NCI-H2171 treated with DMSO at 0.1 percent for 48 hours (cell line): ENCODE data around the gene PYCR2.
"Not testable (repeated sequence)": the region's sequence is repeated elsewhere in the genome, so short reads cannot be mapped to it uniquely, and the experiment has no call there.

Source experiments
- DNase-seq: peaks from one replicate; lab custom pipeline; 2025; lab: John Stamatoyannopoulos, UW

Gene PYCR2

GRCh38 chr1:225890346-225891228 is 33.5 kb downstream of the PYCR2 start:
- DNase-seq: no peak

GRCh38 chr1:225889743-225890142 is 34.3 kb downstream of the PYCR2 start:
- DNase-seq: no peak

- DNase-seq: no peak
Measured at GRCh38 chr1:225888898-225889601, 35.0 kb downstream of the PYCR2 start, which contains the start of gene LEFTY1. Gene LEFTY1 (minus strand): TSS chr1:225889146. CDS start chr1:225889066, 80 bp downstream.

GRCh38 chr1:225888289-225888897 is 35.7 kb downstream of the PYCR2 start:
- DNase-seq: no peak

- DNase-seq: not testable (repeated sequence)
Measured at GRCh38 chr1:225887554-225888288, 36.3 kb downstream of the PYCR2 start.

GRCh38 chr1:225887030-225887314 is 37.1 kb downstream of the PYCR2 start:
- no peak for DNase-seq

GRCh38 chr1:225886159-225887029 is 37.7 kb downstream of the PYCR2 start:
- DNase-seq: no peak

DNA sequence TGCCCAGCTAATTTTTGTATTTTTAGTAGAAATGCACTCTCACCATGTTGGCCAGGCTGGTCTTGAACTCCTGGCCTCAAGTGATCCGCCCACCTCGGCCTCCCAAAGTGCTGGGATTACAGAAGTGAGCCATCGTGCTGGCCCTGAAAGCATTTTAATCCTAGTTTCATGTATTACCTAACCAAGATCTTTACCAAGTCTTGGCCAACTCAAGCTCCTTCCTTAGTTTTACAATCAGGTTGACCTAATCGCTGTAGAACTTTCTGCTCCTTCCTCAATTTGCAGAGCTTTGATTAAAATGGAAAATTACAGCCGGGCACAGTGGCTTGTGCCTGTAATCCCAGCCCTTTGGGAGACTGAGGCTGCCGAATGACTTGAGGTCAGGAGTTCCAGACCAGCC is 38.7 kb downstream of the PYCR2 start:
- DNase-seq: no peak

DNA sequence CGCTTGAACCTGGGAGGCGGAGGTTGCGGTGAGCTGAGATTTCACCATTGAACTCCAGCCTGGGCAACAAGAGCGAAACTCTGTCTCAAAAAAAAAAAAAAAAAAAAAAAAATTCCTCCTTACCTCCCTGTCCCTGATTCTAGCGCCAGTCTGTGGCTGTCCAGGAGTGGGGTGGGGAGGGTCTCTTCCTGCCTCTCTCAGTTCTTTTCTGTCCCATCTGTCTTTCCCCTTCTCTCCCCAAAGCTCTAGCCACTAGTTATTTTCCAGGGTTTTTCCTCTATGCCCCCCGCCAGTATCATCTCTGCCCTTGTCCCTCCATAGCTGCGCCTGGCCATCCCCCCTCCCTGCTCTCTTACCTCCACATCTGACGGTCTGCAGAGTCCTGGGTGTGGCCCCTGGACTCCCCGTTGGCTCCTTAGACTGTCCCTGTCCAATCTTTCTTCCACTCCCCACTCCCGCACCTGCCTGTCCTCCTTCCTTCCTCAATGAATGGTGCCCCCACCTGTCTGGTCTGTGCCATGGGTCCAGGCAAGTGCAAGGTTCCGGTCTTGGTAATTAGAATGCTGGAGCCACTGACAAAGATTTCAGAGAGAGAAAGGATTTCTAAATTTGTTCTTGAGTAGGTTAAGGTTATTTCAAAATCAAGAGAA is 40.3 kb downstream of the PYCR2 start:
- no peak for DNase-seq

- DNase-seq: no peak
Measured at GRCh38 chr1:225882694-225883615, 41.1 kb downstream of the PYCR2 start.

- peak; percentile 23 for DNase-seq
Measured at GRCh38 chr1:225881959-225882693, 41.9 kb downstream of the PYCR2 start, which contains the start of gene TMEM63A. Gene TMEM63A (minus strand): TSS chr1:225882380. CDS start chr1:225877580, 4,800 bp downstream.

GRCh38 chr1:225881081-225881958 is 42.7 kb downstream of the PYCR2 start:
- no peak for DNase-seq

DNA sequence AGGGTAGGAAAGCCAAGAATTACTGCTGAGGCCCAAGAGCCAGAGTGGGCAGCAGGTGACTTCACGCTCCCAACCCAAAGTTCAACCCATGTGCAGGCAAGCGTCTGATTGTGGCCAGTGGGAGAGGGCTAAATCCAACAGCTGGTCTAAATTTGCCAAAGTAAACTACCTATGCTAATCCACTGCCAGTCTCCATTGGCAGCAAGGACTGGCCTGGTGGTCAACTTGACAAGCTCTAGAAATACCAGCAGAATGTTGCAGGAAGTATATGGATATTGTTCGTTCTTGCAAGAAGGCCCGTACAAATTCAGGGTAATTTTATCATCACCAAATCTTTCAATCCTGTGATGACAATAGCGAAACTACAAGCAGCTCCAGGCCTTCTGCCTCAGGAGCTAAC is 43.4 kb downstream of the PYCR2 start:
- no peak for DNase-seq

DNA sequence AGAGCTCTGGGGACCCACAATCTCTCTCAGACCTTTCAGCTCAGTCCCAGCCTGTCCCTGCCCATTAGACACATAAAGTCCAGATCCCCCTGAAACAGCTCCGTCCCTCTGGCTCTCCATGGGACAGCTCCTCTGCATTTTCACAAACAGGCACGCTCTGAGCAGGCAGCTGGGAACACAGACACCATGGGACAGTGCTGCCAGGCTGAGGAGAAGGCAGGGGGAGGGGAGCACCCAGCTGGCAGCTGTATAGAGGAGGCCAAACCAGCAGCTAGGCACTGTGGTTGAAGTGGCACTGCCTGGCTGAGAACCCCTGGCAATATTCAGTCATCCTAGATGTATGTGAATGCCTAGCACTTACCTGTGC is 43.8 kb downstream of the PYCR2 start:
- DNase-seq: no peak

DNA sequence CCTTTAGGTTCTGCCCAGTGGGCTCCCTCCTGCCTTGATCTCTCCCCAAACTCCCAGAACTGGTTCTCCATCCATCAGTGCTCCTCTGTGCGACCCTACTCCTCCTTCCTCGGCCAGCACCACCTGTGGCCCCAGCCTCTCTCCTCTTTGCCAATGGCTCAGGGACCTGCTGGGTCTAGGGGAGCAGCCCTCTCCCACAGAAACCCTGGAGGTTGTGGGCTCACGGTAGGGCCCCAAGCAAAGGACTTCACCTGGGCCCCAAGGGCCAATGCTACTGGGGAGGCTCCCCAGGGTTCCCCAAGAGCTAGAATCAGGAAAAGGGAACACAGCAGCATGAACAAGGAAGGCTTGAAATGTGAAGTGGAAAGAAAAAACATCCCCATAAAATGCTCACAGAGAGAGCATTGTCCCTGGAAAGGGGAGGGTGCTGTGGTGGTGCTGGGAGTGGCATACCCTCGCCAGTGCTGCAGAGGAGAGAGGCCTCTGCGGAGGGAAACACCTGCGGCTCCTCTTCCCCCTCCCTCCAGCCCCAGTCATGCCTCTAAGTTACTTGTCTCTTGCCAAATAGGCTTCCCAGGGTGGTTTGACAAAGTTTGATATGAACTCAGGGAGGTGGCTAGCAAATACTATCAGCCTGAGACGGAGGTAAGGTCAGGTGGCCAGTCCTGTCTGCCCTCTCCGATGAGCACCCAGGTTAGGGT is 44.4 kb downstream of the PYCR2 start:
- no peak for DNase-seq

DNA sequence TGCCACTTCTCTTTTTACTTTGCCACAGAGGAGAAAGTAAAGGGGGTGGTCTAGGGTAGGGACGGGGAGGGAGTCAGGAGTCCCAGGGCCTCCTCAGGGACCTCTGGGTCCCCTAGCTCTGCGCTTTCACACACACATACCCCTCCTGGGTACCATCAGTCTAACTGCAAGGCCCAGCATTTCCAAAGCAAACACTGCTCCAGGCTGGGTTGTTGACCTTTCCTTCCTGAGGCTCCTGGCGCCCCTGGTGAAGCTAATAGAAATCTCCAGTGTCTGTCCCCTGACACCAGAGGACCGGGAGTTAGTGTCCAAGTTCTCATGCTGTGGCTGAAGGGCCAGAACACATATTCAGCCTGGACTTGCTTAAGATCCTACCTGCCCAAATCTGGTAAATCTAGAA is 45.8 kb downstream of the PYCR2 start:
- no peak for DNase-seq

GRCh38 chr1:225877580-225877979 is 46.5 kb downstream of the PYCR2 start:
- no peak for DNase-seq
